ENCODE data around the gene MVD. TPM values are rescaled to one million over a fixed set of nuclear protein-coding genes. Genes with fewer than 3 reads are reported as not detected.

Gene MVD
- total and polyA plus RNA-seq, 7 donors: 16.8 to 206 (median 25.7) TPM

DNA sequence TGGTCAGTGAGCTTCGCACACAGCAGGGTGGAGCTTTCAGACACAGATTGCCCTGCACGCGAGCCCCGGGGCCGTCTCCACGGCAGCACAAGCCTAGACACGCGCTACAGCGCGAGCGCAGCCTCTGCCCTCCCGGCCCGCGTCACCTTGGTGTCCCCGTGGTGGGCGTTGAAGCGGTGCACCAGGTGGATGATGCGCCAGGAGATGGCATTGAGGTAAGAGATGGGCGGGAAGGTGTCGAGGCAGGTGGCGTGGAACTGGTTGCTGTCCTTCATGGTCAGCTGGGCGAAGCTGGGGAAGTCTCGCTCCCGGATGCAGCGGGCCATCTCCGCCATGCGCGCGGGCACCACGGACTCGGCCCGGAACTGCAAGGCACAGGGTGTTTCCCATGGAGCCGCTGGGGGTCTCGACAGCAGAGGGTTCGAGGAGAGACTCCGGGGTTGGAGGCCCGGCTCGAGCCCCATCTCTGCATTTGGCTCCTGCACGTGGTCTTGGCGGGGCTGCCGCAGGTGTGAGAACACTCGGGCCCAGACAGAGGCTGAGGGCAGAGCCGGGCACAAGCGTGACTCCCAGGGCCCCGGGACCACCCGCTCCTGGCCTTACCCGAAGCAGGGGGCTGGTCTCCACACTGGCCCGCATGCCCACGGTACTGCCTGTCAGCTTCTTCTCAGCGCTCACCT lies 7.7 kb downstream of the MVD start:
- Histone ChIP-seq H3K27me3 (peaks cover 0 to 14% (median 0%) of the 10 kb centered on the region in 3 donors), H3K4me3 (no peak overlapping the region), H3K27ac (no peak overlapping the region), H3K36me3 (peaks cover 0 to 61% (median 4%) of the 10 kb centered on the region in 4 donors), H3K4me1 (peaks cover 0 to 16% (median 14%) of the 10 kb centered on the region in 4 donors), H3K9me3 (no peaks in the 10 kb centered on the region)
- WGBS, 2 donors: 97% methylated on average over 50 of the region's 50 CpGs
- intact Hi-C loops (cut with DNase I): no loop called here
- TF ChIP-seq, protein P1, sequence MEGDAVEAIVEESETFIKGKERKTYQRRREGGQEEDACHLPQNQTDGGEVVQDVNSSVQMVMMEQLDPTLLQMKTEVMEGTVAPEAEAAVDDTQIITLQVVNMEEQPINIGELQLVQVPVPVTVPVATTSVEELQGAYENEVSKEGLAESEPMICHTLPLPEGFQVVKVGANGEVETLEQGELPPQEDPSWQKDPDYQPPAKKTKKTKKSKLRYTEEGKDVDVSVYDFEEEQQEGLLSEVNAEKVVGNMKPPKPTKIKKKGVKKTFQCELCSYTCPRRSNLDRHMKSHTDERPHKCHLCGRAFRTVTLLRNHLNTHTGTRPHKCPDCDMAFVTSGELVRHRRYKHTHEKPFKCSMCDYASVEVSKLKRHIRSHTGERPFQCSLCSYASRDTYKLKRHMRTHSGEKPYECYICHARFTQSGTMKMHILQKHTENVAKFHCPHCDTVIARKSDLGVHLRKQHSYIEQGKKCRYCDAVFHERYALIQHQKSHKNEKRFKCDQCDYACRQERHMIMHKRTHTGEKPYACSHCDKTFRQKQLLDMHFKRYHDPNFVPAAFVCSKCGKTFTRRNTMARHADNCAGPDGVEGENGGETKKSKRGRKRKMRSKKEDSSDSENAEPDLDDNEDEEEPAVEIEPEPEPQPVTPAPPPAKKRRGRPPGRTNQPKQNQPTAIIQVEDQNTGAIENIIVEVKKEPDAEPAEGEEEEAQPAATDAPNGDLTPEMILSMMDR (IDR thresholded peaks at IDR 0.05): no peak
- TF ChIP-seq POLR2A (IDR thresholded peaks at IDR 0.05): no peak
- TF ChIP-seq POLR2AphosphoS5 (IDR thresholded peaks at IDR 0.05): no peak
- no peak for TF ChIP-seq EP300 (IDR thresholded peaks at IDR 0.05)
- no peak for DNase-seq

GRCh38 chr16:88654363-88655052 lies 8.4 kb downstream of the MVD start:
- WGBS, 2 donors: 91 to 92% methylated on average over 28 of the region's 28 CpGs
- no peak overlapping the region for H3K27ac ChIP-seq
- H3K4me3 ChIP-seq: no peak overlapping the region
- H3K27me3 ChIP-seq: peaks cover 0 to 14% (median 0%) of the 10 kb centered on the region in 3 donors
- DNase-seq: no peak
- peaks cover 0 to 23% (median 20%) of the 10 kb centered on the region in 4 donors for H3K4me1 ChIP-seq
- TF ChIP-seq, protein P1 (IDR thresholded peaks at IDR 0.05): no peak
- TF ChIP-seq POLR2A (IDR thresholded peaks at IDR 0.05): no peak
- peaks cover 0 to 61% (median 4%) of the 10 kb centered on the region in 4 donors for H3K36me3 ChIP-seq
- intact Hi-C loops (cut with DNase I): no loop called here
- H3K9me3 ChIP-seq: no peaks in the 10 kb centered on the region

GRCh38 chr16:88653596-88654362 lies 9.1 kb downstream of the MVD start:
- no peak overlapping the region for H3K27ac ChIP-seq
- peaks cover 0 to 14% (median 0%) of the 10 kb centered on the region in 3 donors for H3K27me3 ChIP-seq
- no peaks in the 10 kb centered on the region for H3K9me3 ChIP-seq
- WGBS, 2 donors: 87 to 90% methylated on average over 32 of the region's 32 CpGs
- DNase-seq: no peak
- intact Hi-C loops (cut with DNase I): no loop called here
- TF ChIP-seq POLR2AphosphoS5 (IDR thresholded peaks at IDR 0.05): no peak
- TF ChIP-seq POLR2A (IDR thresholded peaks at IDR 0.05): no peak
- TF ChIP-seq EP300 (IDR thresholded peaks at IDR 0.05): no peak
- TF ChIP-seq, protein P1 (IDR thresholded peaks at IDR 0.05): no peak
- peaks cover 0 to 61% (median 4%) of the 10 kb centered on the region in 4 donors for H3K36me3 ChIP-seq
- H3K4me3 ChIP-seq: no peak overlapping the region
- peaks cover 0 to 24% (median 20%) of the 10 kb centered on the region in 4 donors for H3K4me1 ChIP-seq

DNA sequence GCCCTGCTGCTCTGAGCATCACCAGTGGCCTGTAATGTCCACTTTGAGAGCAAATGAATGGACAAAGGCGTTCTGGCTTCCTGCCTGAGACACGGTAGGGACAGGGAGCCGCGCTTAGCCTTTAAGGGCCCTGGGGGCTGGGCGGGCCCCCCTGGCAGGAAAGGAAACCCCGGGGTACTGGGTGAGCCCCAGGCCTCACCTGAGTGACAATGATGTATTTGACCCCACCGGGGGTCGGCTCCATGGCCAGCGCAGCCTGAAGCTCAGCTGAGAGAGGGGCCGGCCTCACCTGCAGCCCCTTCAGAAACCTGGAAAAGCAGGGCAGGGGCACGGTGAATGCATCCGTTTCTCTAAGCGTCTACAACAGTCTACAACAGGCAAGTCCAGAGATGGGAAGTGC lies 9.8 kb downstream of the MVD start:
- no peak for DNase-seq
- H3K4me1 ChIP-seq: peaks cover 0 to 24% (median 20%) of the 10 kb centered on the region in 4 donors
- TF ChIP-seq, protein P1 (IDR thresholded peaks at IDR 0.05): no peak
- TF ChIP-seq POLR2AphosphoS5 (IDR thresholded peaks at IDR 0.05) (no peak), EP300 (IDR thresholded peaks at IDR 0.05) (no peak), POLR2A (IDR thresholded peaks at IDR 0.05) (no peak)
- intact Hi-C loops (cut with DNase I): no loop called here
- peaks cover 0 to 14% (median 0%) of the 10 kb centered on the region in 3 donors for H3K27me3 ChIP-seq
- H3K9me3 ChIP-seq: no peaks in the 10 kb centered on the region
- WGBS, 2 donors: 92 to 94% methylated on average over 13 of the region's 13 CpGs
- no peak overlapping the region for H3K4me3 ChIP-seq
- H3K36me3 ChIP-seq: peaks cover 0 to 59% (median 4%) of the 10 kb centered on the region in 4 donors
- H3K27ac ChIP-seq: no peak overlapping the region
